ENCODE results near the gene KCTD1.

The KCTD1 gene

GRCh38 chr18:26502823-26503222, 45.5 kb downstream of the KCTD1 start:
- Histone ChIP-seq H3K4me1 (ENCODE audit: control insufficient read depth, insufficient read depth, low read length, poor library complexity, severe bottlenecking) (no peaks in the 10 kb centered on the region), H3K4me3 (ENCODE audit: insufficient read depth, low read depth, low read length, poor library complexity, severe bottlenecking) (no peak overlapping the region), H3K27me3 (replicated peaks; ENCODE audit: control insufficient read depth, insufficient read depth, low read length, poor library complexity, severe bottlenecking) (no peaks in the 10 kb centered on the region), H3K36me3 (ENCODE audit: control insufficient read depth, insufficient read depth, low read length) (no peaks in the 10 kb centered on the region), H3K27ac (ENCODE audit: insufficient read depth, low read length, poor library complexity, severe bottlenecking) (no peak overlapping the region), H3K9me3 (ENCODE audit: control insufficient read depth, low read length) (no peaks in the 10 kb centered on the region)
- DNase-seq: no peak

GRCh38 chr18:26497866-26498265, 50.5 kb downstream of the KCTD1 start:
- Histone ChIP-seq H3K36me3 (ENCODE audit: control insufficient read depth, insufficient read depth, low read length) (no peaks in the 10 kb centered on the region), H3K4me3 (ENCODE audit: insufficient read depth, low read depth, low read length, poor library complexity, severe bottlenecking) (no peak overlapping the region), H3K27me3 (replicated peaks; ENCODE audit: control insufficient read depth, insufficient read depth, low read length, poor library complexity, severe bottlenecking) (no peaks in the 10 kb centered on the region), H3K9me3 (ENCODE audit: control insufficient read depth, low read length) (no peaks in the 10 kb centered on the region), H3K27ac (ENCODE audit: insufficient read depth, low read length, poor library complexity, severe bottlenecking) (no peak overlapping the region), H3K4me1 (ENCODE audit: control insufficient read depth, insufficient read depth, low read length, poor library complexity, severe bottlenecking) (no peaks in the 10 kb centered on the region)
- DNase-seq: no peak

- Histone ChIP-seq H3K27me3 (replicated peaks; ENCODE audit: control insufficient read depth, insufficient read depth, low read length, poor library complexity, severe bottlenecking) (no peaks in the 10 kb centered on the region), H3K4me1 (ENCODE audit: control insufficient read depth, insufficient read depth, low read length, poor library complexity, severe bottlenecking) (no peaks in the 10 kb centered on the region), H3K27ac (ENCODE audit: insufficient read depth, low read length, poor library complexity, severe bottlenecking) (no peak overlapping the region), H3K9me3 (ENCODE audit: control insufficient read depth, low read length) (no peaks in the 10 kb centered on the region), H3K4me3 (ENCODE audit: insufficient read depth, low read depth, low read length, poor library complexity, severe bottlenecking) (no peak overlapping the region), H3K36me3 (ENCODE audit: control insufficient read depth, insufficient read depth, low read length) (no peaks in the 10 kb centered on the region)
- DNase-seq: no peak
These were observed 51.8 kb downstream of the KCTD1 start for GRCh38 chr18:26496528-26496927.

GRCh38 chr18:26495287-26495686, 53.1 kb downstream of the KCTD1 start:
- no peaks in the 10 kb centered on the region for H3K9me3 ChIP-seq (ENCODE audit: control insufficient read depth, low read length)
- H3K36me3 ChIP-seq (ENCODE audit: control insufficient read depth, insufficient read depth, low read length): no peaks in the 10 kb centered on the region
- H3K4me3 ChIP-seq (ENCODE audit: insufficient read depth, low read depth, low read length, poor library complexity, severe bottlenecking): no peak overlapping the region
- no peaks in the 10 kb centered on the region for H3K27me3 ChIP-seq (replicated peaks; ENCODE audit: control insufficient read depth, insufficient read depth, low read length, poor library complexity, severe bottlenecking)
- H3K4me1 ChIP-seq (ENCODE audit: control insufficient read depth, insufficient read depth, low read length, poor library complexity, severe bottlenecking): no peaks in the 10 kb centered on the region
- DNase-seq: no peak
- no peak overlapping the region for H3K27ac ChIP-seq (ENCODE audit: insufficient read depth, low read length, poor library complexity, severe bottlenecking)

- no peak overlapping the region for H3K4me3 ChIP-seq (ENCODE audit: insufficient read depth, low read depth, low read length, poor library complexity, severe bottlenecking)
- no peak overlapping the region for H3K27ac ChIP-seq (ENCODE audit: insufficient read depth, low read length, poor library complexity, severe bottlenecking)
- H3K4me1 ChIP-seq (ENCODE audit: control insufficient read depth, insufficient read depth, low read length, poor library complexity, severe bottlenecking): no peaks in the 10 kb centered on the region
- H3K36me3 ChIP-seq (ENCODE audit: control insufficient read depth, insufficient read depth, low read length): no peaks in the 10 kb centered on the region
- H3K27me3 ChIP-seq (replicated peaks; ENCODE audit: control insufficient read depth, insufficient read depth, low read length, poor library complexity, severe bottlenecking): no peaks in the 10 kb centered on the region
- H3K9me3 ChIP-seq (ENCODE audit: control insufficient read depth, low read length): no peaks in the 10 kb centered on the region
- DNase-seq: no peak
These were observed 55.3 kb downstream of the KCTD1 start for GRCh38 chr18:26493021-26493420.

- no peak overlapping the region for H3K4me3 ChIP-seq (ENCODE audit: insufficient read depth, low read depth, low read length, poor library complexity, severe bottlenecking)
- no peak for DNase-seq
- H3K4me1 ChIP-seq (ENCODE audit: control insufficient read depth, insufficient read depth, low read length, poor library complexity, severe bottlenecking): no peaks in the 10 kb centered on the region
- H3K27ac ChIP-seq (ENCODE audit: insufficient read depth, low read length, poor library complexity, severe bottlenecking): no peak overlapping the region
- no peaks in the 10 kb centered on the region for H3K9me3 ChIP-seq (ENCODE audit: control insufficient read depth, low read length)
- no peaks in the 10 kb centered on the region for H3K27me3 ChIP-seq (replicated peaks; ENCODE audit: control insufficient read depth, insufficient read depth, low read length, poor library complexity, severe bottlenecking)
- H3K36me3 ChIP-seq (ENCODE audit: control insufficient read depth, insufficient read depth, low read length): no peaks in the 10 kb centered on the region
These were observed 57.0 kb downstream of the KCTD1 start for GRCh38 chr18:26491194-26491816.

GRCh38 chr18:26489881-26490280, 58.5 kb downstream of the KCTD1 start:
- H3K4me3 ChIP-seq (ENCODE audit: insufficient read depth, low read depth, low read length, poor library complexity, severe bottlenecking): no peak overlapping the region
- no peaks in the 10 kb centered on the region for H3K4me1 ChIP-seq (ENCODE audit: control insufficient read depth, insufficient read depth, low read length, poor library complexity, severe bottlenecking)
- no peaks in the 10 kb centered on the region for H3K36me3 ChIP-seq (ENCODE audit: control insufficient read depth, insufficient read depth, low read length)
- DNase-seq: no peak
- H3K9me3 ChIP-seq (ENCODE audit: control insufficient read depth, low read length): no peaks in the 10 kb centered on the region
- no peaks in the 10 kb centered on the region for H3K27me3 ChIP-seq (replicated peaks; ENCODE audit: control insufficient read depth, insufficient read depth, low read length, poor library complexity, severe bottlenecking)
- H3K27ac ChIP-seq (ENCODE audit: insufficient read depth, low read length, poor library complexity, severe bottlenecking): no peak overlapping the region

- Histone ChIP-seq H3K4me1 (ENCODE audit: control insufficient read depth, insufficient read depth, low read length, poor library complexity, severe bottlenecking) (no peaks in the 10 kb centered on the region), H3K27me3 (replicated peaks; ENCODE audit: control insufficient read depth, insufficient read depth, low read length, poor library complexity, severe bottlenecking) (no peaks in the 10 kb centered on the region), H3K27ac (ENCODE audit: insufficient read depth, low read length, poor library complexity, severe bottlenecking) (no peak overlapping the region), H3K4me3 (ENCODE audit: insufficient read depth, low read depth, low read length, poor library complexity, severe bottlenecking) (no peak overlapping the region), H3K36me3 (ENCODE audit: control insufficient read depth, insufficient read depth, low read length) (no peaks in the 10 kb centered on the region), H3K9me3 (ENCODE audit: control insufficient read depth, low read length) (no peaks in the 10 kb centered on the region)
- no peak for DNase-seq
These were observed 59.2 kb downstream of the KCTD1 start for GRCh38 chr18:26489191-26489590.

GRCh38 chr18:26488417-26489009, 59.8 kb downstream of the KCTD1 start:
- no peak overlapping the region for H3K4me3 ChIP-seq (ENCODE audit: insufficient read depth, low read depth, low read length, poor library complexity, severe bottlenecking)
- DNase-seq: no peak
- no peaks in the 10 kb centered on the region for H3K4me1 ChIP-seq (ENCODE audit: control insufficient read depth, insufficient read depth, low read length, poor library complexity, severe bottlenecking)
- no peaks in the 10 kb centered on the region for H3K9me3 ChIP-seq (ENCODE audit: control insufficient read depth, low read length)
- no peaks in the 10 kb centered on the region for H3K36me3 ChIP-seq (ENCODE audit: control insufficient read depth, insufficient read depth, low read length)
- H3K27ac ChIP-seq (ENCODE audit: insufficient read depth, low read length, poor library complexity, severe bottlenecking): no peak overlapping the region
- H3K27me3 ChIP-seq (replicated peaks; ENCODE audit: control insufficient read depth, insufficient read depth, low read length, poor library complexity, severe bottlenecking): no peaks in the 10 kb centered on the region

- no peak overlapping the region for H3K27ac ChIP-seq (ENCODE audit: insufficient read depth, low read length, poor library complexity, severe bottlenecking)
- no peaks in the 10 kb centered on the region for H3K27me3 ChIP-seq (replicated peaks; ENCODE audit: control insufficient read depth, insufficient read depth, low read length, poor library complexity, severe bottlenecking)
- no peaks in the 10 kb centered on the region for H3K4me1 ChIP-seq (ENCODE audit: control insufficient read depth, insufficient read depth, low read length, poor library complexity, severe bottlenecking)
- no peak for DNase-seq
- no peaks in the 10 kb centered on the region for H3K36me3 ChIP-seq (ENCODE audit: control insufficient read depth, insufficient read depth, low read length)
- no peaks in the 10 kb centered on the region for H3K9me3 ChIP-seq (ENCODE audit: control insufficient read depth, low read length)
- H3K4me3 ChIP-seq (ENCODE audit: insufficient read depth, low read depth, low read length, poor library complexity, severe bottlenecking): no peak overlapping the region
These were observed 60.9 kb downstream of the KCTD1 start for GRCh38 chr18:26487437-26487836.
